Measurements from ENCODE around the gene NKTR. TPM values are rescaled to one million over a fixed set of nuclear protein-coding genes. Genes with fewer than 3 reads are reported as not detected.

NKTR gene
- total RNA-seq, 1 experiment from 2014 or later: 53.1 TPM

DNA sequence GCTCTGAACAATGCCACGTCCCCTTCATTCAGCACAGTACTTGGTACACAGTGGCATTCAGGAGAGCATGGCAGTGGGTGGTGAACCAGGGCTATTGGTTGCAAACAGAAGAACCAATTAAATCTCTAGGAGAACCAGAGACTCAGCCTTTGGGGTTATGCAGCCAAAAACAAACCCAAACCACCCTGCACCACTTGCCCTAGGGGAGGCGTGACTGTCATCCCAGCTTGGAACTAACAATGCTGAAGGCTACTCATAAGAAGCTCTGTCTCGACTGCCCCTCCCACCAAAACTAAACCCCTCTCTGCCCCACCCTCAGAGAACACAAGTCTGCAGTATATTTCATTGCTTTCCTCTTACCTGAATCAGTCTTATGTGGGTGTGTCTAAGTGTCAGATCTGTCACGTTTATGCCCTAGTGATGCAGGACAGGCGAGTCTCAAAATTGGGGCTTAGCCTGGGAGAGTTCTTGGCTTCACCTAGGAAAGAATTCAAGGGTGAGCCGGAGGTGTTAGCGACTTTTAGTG is 69.6 kb downstream of the NKTR start:
- no peak for DNase-seq (ENCODE audit: low spot score)
- no TSS peak for BruUV-seq (replicated peaks)
- Histone ChIP-seq H3K9me3 (ENCODE audit: low read depth, low read length, poor library complexity, severe bottlenecking) (no peaks in the 10 kb centered on the region), H3K4me1 (ENCODE audit: insufficient read depth, low read length, poor library complexity, severe bottlenecking) (no peaks in the 10 kb centered on the region), H3K36me3 (ENCODE audit: insufficient read depth, low read length, poor library complexity, severe bottlenecking) (no peaks in the 10 kb centered on the region), H3K27ac (ENCODE audit: low read depth, low read length, poor library complexity, severe bottlenecking) (no peak overlapping the region), H3K27me3 (replicated peaks; ENCODE audit: insufficient read depth, low read depth, low read length, poor library complexity) (no peaks in the 10 kb centered on the region), H3K4me3 (ENCODE audit: low read depth, low read length, poor library complexity, severe bottlenecking) (no peak overlapping the region)
- intact Hi-C loops (cut with micrococcal nuclease; ENCODE audit: unreplicated experiment): no loop called here
- ChIA-PET POLR2A (ENCODE audit: low non-redundant PET) (no interaction called here), CTCF (no interaction called here)
- TF ChIP-seq EZH2 (IDR thresholded peaks at IDR 0.05; ENCODE audit: borderline replicate concordance, low read depth, low read length, poor library complexity, severe bottlenecking): no peak

DNA sequence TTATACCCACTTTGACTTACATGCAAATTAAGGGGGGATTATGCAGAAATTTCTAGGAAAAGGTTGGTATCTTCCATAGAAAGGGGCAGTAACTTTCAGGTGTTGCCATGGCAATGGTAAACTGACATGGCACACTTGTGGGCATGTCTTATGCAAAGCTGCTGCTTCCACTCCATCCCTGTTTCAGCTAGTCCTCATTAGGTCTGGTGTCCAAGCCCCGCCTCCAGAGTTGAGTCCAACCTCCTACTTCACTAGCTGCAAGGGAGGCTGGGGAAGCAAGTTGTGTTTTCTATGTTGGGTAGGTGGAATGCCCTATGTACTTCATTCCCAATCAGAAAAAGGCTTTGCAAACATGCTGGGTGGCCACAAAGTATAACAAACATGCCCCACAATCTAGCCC is 70.2 kb downstream of the NKTR start:
- BruUV-seq (replicated peaks): no TSS peak
- no peak for TF ChIP-seq EZH2 (IDR thresholded peaks at IDR 0.05; ENCODE audit: borderline replicate concordance, low read depth, low read length, poor library complexity, severe bottlenecking)
- TF ChIP-seq, protein P1, sequence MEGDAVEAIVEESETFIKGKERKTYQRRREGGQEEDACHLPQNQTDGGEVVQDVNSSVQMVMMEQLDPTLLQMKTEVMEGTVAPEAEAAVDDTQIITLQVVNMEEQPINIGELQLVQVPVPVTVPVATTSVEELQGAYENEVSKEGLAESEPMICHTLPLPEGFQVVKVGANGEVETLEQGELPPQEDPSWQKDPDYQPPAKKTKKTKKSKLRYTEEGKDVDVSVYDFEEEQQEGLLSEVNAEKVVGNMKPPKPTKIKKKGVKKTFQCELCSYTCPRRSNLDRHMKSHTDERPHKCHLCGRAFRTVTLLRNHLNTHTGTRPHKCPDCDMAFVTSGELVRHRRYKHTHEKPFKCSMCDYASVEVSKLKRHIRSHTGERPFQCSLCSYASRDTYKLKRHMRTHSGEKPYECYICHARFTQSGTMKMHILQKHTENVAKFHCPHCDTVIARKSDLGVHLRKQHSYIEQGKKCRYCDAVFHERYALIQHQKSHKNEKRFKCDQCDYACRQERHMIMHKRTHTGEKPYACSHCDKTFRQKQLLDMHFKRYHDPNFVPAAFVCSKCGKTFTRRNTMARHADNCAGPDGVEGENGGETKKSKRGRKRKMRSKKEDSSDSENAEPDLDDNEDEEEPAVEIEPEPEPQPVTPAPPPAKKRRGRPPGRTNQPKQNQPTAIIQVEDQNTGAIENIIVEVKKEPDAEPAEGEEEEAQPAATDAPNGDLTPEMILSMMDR (conservative IDR thresholded peaks at IDR 0.05; ENCODE audit: low read depth, low read length): no peak
- CTCF ChIA-PET: no interaction called here

DNA sequence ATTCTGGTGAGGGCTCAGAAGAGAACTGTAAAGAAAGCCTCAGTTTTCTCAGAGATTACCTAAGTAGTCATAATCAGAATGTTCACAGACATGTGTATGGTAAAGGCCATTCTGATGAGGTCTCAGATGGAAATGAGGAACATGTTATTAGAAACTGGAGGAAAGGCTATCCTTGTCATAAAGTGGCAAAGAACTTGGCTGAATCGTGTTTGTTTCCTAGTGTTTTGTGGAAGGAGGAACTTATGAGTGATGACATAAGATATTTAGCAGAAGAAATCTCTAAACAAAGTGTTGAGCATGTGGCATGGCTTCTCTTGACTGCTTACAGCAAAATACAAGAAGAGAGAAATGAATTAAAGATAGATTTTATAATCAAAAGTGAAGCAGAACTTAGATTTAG is 72.0 kb downstream of the NKTR start:
- no peak overlapping the region for H3K4me3 ChIP-seq (ENCODE audit: low read depth, low read length, poor library complexity, severe bottlenecking)
- BruUV-seq (replicated peaks): no TSS peak
- no peaks in the 10 kb centered on the region for H3K36me3 ChIP-seq (ENCODE audit: insufficient read depth, low read length, poor library complexity, severe bottlenecking)
- TF ChIP-seq, protein P1 (conservative IDR thresholded peaks at IDR 0.05; ENCODE audit: low read depth, low read length): no peak
- TF ChIP-seq EZH2 (IDR thresholded peaks at IDR 0.05; ENCODE audit: borderline replicate concordance, low read depth, low read length, poor library complexity, severe bottlenecking): no peak
- H3K9me3 ChIP-seq (ENCODE audit: low read depth, low read length, poor library complexity, severe bottlenecking): no peaks in the 10 kb centered on the region
- ChIA-PET CTCF (no interaction called here), POLR2A (ENCODE audit: low non-redundant PET) (no interaction called here)
- no peaks in the 10 kb centered on the region for H3K27me3 ChIP-seq (replicated peaks; ENCODE audit: insufficient read depth, low read depth, low read length, poor library complexity)
- no peak for DNase-seq (ENCODE audit: low spot score)
- H3K27ac ChIP-seq (ENCODE audit: low read depth, low read length, poor library complexity, severe bottlenecking): no peak overlapping the region
- intact Hi-C loops (cut with micrococcal nuclease; ENCODE audit: unreplicated experiment): no loop called here
- no peaks in the 10 kb centered on the region for H3K4me1 ChIP-seq (ENCODE audit: insufficient read depth, low read length, poor library complexity, severe bottlenecking)

More for the DNA sequence above, 70.2 kb downstream of the NKTR start:
- Histone ChIP-seq H3K4me1 (ENCODE audit: insufficient read depth, low read length, poor library complexity, severe bottlenecking) (no peaks in the 10 kb centered on the region), H3K4me3 (ENCODE audit: low read depth, low read length, poor library complexity, severe bottlenecking) (no peak overlapping the region), H3K27me3 (replicated peaks; ENCODE audit: insufficient read depth, low read depth, low read length, poor library complexity) (no peaks in the 10 kb centered on the region), H3K27ac (ENCODE audit: low read depth, low read length, poor library complexity, severe bottlenecking) (no peak overlapping the region), H3K9me3 (ENCODE audit: low read depth, low read length, poor library complexity, severe bottlenecking) (no peaks in the 10 kb centered on the region), H3K36me3 (ENCODE audit: insufficient read depth, low read length, poor library complexity, severe bottlenecking) (no peaks in the 10 kb centered on the region)
- POLR2A ChIA-PET (ENCODE audit: low non-redundant PET): no interaction called here
- no peak for DNase-seq (ENCODE audit: low spot score)
- intact Hi-C loops (cut with micrococcal nuclease; ENCODE audit: unreplicated experiment): no loop called here

DNA sequence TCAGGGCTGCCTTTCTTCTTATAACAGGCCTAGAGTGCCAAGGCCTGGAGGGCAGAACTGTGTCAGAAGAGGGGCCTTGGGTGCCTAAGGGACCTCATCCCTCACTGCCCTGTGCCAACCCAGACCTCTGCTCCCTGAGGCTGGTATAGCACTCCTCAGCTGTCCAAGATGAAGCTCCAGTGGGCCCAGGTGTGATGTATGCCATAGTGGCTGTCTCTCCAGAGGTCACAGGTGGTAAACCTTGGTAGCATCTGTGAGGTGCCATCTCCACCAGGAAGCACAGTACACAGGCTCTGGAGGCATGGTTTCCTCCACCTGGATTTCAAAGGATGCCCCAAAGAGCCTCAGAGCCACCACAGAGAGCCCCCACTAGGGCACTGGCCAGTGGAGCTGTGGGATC is 72.6 kb downstream of the NKTR start:
- no peak for DNase-seq (ENCODE audit: low spot score)
- POLR2A ChIA-PET (ENCODE audit: low non-redundant PET): no interaction called here
- CTCF ChIA-PET: no interaction called here
- no peaks in the 10 kb centered on the region for H3K36me3 ChIP-seq (ENCODE audit: insufficient read depth, low read length, poor library complexity, severe bottlenecking)
- H3K4me1 ChIP-seq (ENCODE audit: insufficient read depth, low read length, poor library complexity, severe bottlenecking): no peaks in the 10 kb centered on the region
- no peaks in the 10 kb centered on the region for H3K9me3 ChIP-seq (ENCODE audit: low read depth, low read length, poor library complexity, severe bottlenecking)
- H3K27me3 ChIP-seq (replicated peaks; ENCODE audit: insufficient read depth, low read depth, low read length, poor library complexity): no peaks in the 10 kb centered on the region
- TF ChIP-seq, protein P1 (conservative IDR thresholded peaks at IDR 0.05; ENCODE audit: low read depth, low read length): no peak
- no peak for TF ChIP-seq EZH2 (IDR thresholded peaks at IDR 0.05; ENCODE audit: borderline replicate concordance, low read depth, low read length, poor library complexity, severe bottlenecking)
- intact Hi-C loops (cut with micrococcal nuclease; ENCODE audit: unreplicated experiment): no loop called here
- H3K4me3 ChIP-seq (ENCODE audit: low read depth, low read length, poor library complexity, severe bottlenecking): no peak overlapping the region
- no peak overlapping the region for H3K27ac ChIP-seq (ENCODE audit: low read depth, low read length, poor library complexity, severe bottlenecking)
- BruUV-seq (replicated peaks): no TSS peak

Measured in A673 (cell line).